Measurements from ENCODE around the gene KLK6. TPM values are rescaled to one million over a fixed set of nuclear protein-coding genes. Genes with fewer than 3 reads are reported as not detected.

Gene KLK6
- total RNA-seq, 4 donors from 2014 or later = 0.46 to 1.0 TPM; not detected in 2

GRCh38 chr19:50931023-50931422 lies 38.4 kb downstream of the KLK6 start:
- Histone ChIP-seq H3K4me3 (no peak overlapping the region), H3K27me3 (no peaks in the 10 kb centered on the region), H3K27ac (no peak overlapping the region), H3K36me3 (no peaks in the 10 kb centered on the region), H3K9me3 (no peaks in the 10 kb centered on the region), H3K4me1 (no peaks in the 10 kb centered on the region)
- TF ChIP-seq POLR2A (IDR thresholded peaks at IDR 0.05) = no peak
- TF ChIP-seq CTCF (IDR thresholded peaks at IDR 0.05) = no peak
- DNase-seq = no peak
- intact Hi-C loops (cut with DNase I; ENCODE audit: low total_unique reads) = no loop called here

- no peak for DNase-seq
- TF ChIP-seq CTCF (IDR thresholded peaks at IDR 0.05) (no peak), POLR2A (IDR thresholded peaks at IDR 0.05) (no peak)
- H3K9me3 ChIP-seq = no peaks in the 10 kb centered on the region
- intact Hi-C loops (cut with DNase I; ENCODE audit: low total_unique reads) = no loop called here
- no peaks in the 10 kb centered on the region for H3K36me3 ChIP-seq
- no peak overlapping the region for H3K27ac ChIP-seq
- H3K4me1 ChIP-seq = no peaks in the 10 kb centered on the region
- no peak overlapping the region for H3K4me3 ChIP-seq
- H3K27me3 ChIP-seq = no peaks in the 10 kb centered on the region
Observed at GRCh38 chr19:50928831-50929230, 40.6 kb downstream of the KLK6 start.

GRCh38 chr19:50926144-50926543 lies 43.2 kb downstream of the KLK6 start:
- Histone ChIP-seq H3K27ac (no peak overlapping the region), H3K9me3 (no peaks in the 10 kb centered on the region), H3K36me3 (no peaks in the 10 kb centered on the region), H3K4me1 (no peaks in the 10 kb centered on the region), H3K4me3 (no peak overlapping the region), H3K27me3 (no peaks in the 10 kb centered on the region)
- no peak for TF ChIP-seq CTCF (IDR thresholded peaks at IDR 0.05)
- TF ChIP-seq POLR2A (IDR thresholded peaks at IDR 0.05) = no peak
- DNase-seq = no peak
- intact Hi-C loops (cut with DNase I; ENCODE audit: low total_unique reads) = no loop called here

DNA sequence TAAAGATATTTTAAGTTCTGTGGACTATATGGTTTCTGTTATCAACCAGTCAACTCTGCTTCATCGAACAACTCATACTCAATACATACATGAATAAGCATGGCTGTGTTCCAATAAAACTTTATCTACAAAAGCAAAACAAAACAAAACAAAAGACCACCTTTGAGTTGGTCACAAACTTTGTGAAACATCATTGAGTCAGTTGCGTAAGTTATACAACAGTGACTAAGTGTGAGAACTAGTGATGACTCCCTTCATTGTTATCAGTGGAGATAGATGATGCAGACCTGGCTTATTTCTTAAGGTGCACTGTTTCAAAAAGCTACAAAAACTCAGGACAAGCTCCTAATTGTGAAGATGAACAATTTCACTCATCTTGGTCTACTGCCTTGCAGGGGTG lies 43.7 kb downstream of the KLK6 start:
- Histone ChIP-seq H3K9me3 (no peaks in the 10 kb centered on the region), H3K27me3 (no peaks in the 10 kb centered on the region), H3K4me1 (no peaks in the 10 kb centered on the region), H3K36me3 (no peaks in the 10 kb centered on the region), H3K27ac (no peak overlapping the region), H3K4me3 (no peak overlapping the region)
- no peak for DNase-seq
- TF ChIP-seq CTCF (IDR thresholded peaks at IDR 0.05) = no peak
- intact Hi-C loops (cut with DNase I; ENCODE audit: low total_unique reads) = no loop called here

GRCh38 chr19:50924586-50924985 lies 44.8 kb downstream of the KLK6 start:
- intact Hi-C loops (cut with DNase I; ENCODE audit: low total_unique reads) = no loop called here
- H3K36me3 ChIP-seq = no peaks in the 10 kb centered on the region
- TF ChIP-seq POLR2A (IDR thresholded peaks at IDR 0.05) = no peak
- TF ChIP-seq CTCF (IDR thresholded peaks at IDR 0.05) = no peak

More at GRCh38 chr19:50924586-50924985, 44.8 kb downstream of the KLK6 start:
- Histone ChIP-seq H3K4me1 (no peaks in the 10 kb centered on the region), H3K4me3 (no peak overlapping the region), H3K9me3 (no peaks in the 10 kb centered on the region), H3K27me3 (no peaks in the 10 kb centered on the region), H3K27ac (no peak overlapping the region)
- no peak for DNase-seq
